Ovary (tissue), 3 donors: ENCODE data around the gene WWTR1.

Experiments
- EP300 ChIP-seq: sonication (generic); formaldehyde crosslinking; IDR thresholded peaks from one replicate; pipeline ENCODE4 v1.6.1; 2017; ENCODE audit warnings: antibody characterized with exemption
- POLR2A ChIP-seq: fragments of 450-650 bp; IDR thresholded peaks from one replicate; pipeline ENCODE4 v1.6.1; 2017; ENCODE audit warnings: antibody characterized with exemption, mild to moderate bottlenecking, moderate library complexity
- TF ChIP-seq, protein P1 (sequence below), 3 donors: fragments of 450-650 bp in 2 of 3; fragments of 200-600 bp in 1 of 3; IDR thresholded peaks; one replicate each; pipeline versions ENCODE4 v1.5.1 to v1.8.0; 2016 to 2022; ENCODE audit warnings: antibody characterized with exemption in 3 of 3, mild to moderate bottlenecking in 1 of 3
- donor health status: DM: no; HTN: no; CAD: no.

DNA sequence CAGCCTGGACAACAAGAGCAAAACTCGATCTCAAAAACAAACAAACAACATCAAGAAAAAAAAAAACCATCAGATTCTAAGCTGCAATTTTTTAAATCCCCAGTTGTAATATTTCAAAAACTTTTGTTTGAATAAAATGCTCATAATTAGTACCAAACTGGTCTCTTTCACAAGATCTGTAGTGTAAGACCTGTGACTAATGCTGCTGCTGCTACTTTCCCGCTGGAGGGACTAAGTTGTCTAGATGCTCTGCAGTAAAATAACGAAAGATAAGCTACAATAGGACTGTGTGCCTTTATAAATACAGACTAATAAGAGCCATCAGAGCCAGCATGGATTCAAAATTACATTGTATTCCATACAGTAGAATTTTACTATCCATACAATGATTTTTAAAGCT, 137.9 kb downstream of the WWTR1 start:
- TF ChIP-seq, protein P1, sequence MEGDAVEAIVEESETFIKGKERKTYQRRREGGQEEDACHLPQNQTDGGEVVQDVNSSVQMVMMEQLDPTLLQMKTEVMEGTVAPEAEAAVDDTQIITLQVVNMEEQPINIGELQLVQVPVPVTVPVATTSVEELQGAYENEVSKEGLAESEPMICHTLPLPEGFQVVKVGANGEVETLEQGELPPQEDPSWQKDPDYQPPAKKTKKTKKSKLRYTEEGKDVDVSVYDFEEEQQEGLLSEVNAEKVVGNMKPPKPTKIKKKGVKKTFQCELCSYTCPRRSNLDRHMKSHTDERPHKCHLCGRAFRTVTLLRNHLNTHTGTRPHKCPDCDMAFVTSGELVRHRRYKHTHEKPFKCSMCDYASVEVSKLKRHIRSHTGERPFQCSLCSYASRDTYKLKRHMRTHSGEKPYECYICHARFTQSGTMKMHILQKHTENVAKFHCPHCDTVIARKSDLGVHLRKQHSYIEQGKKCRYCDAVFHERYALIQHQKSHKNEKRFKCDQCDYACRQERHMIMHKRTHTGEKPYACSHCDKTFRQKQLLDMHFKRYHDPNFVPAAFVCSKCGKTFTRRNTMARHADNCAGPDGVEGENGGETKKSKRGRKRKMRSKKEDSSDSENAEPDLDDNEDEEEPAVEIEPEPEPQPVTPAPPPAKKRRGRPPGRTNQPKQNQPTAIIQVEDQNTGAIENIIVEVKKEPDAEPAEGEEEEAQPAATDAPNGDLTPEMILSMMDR (IDR thresholded peaks at IDR 0.05): no peak
- no peak for TF ChIP-seq POLR2A
- no peak for TF ChIP-seq EP300
